Astrocyte of the hippocampus (primary cell): Measurements from ENCODE around the gene S100A2.

ENCODE experiments used
- DNase-seq: peaks from one replicate; pipeline ENCODE4 v3.0.0; 2011; ENCODE audit warnings: low read depth, low spot score

S100A2 gene

DNA sequence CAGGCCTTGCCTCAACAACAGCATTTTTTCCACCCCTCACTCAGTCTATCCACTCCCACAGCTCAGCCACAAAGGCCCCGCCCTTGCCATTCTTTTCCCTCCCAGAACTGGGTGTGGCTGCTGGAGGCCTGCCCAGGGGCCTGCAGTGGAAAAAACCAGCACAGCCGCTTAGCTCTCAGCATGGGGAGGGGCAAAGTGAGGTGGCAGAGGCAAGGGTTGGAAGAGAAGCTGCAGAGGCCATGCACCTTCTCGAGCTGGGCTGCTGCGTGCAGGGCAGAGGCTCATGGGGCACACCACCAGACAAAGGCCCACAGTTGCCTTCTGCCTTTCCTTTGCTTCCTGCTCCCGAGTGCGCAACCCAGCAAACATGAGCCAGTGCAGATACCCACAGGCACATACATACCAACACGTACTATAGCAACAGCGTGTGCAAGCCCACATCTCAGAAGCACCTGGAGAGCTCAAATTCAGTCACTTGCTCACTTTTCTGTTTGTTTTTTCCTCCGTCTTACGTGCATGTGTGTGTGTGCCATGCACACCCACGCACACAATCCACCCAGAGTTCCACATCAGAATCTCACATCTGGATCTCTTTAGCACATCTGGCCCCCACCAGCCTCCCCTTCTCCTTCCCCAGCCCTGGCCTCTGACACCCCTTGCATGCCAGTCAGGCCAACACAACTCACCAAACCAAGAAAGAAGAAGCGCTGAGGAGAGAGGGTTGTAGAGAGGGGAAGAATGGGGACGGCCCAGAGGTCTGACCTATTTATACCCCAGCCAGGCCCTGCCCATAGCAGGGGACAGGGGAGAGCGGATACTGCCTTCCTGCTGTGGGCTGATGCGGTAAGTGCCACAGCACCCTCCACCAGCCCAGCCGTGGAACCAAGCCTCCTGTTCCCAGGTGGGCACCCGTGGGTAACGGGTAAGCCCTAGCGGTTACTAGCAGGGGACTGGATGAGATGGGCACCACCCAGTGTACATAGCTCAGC lies 20.3 kb downstream of the S100A2 start, which contains the start of gene S100A4:
Gene S100A4 (minus strand): TSS at position 740 of the 989 bp plus-strand sequence. CDS start 1,012 bp downstream, outside the sequence.
- peak; percentile 97 for DNase-seq

DNA sequence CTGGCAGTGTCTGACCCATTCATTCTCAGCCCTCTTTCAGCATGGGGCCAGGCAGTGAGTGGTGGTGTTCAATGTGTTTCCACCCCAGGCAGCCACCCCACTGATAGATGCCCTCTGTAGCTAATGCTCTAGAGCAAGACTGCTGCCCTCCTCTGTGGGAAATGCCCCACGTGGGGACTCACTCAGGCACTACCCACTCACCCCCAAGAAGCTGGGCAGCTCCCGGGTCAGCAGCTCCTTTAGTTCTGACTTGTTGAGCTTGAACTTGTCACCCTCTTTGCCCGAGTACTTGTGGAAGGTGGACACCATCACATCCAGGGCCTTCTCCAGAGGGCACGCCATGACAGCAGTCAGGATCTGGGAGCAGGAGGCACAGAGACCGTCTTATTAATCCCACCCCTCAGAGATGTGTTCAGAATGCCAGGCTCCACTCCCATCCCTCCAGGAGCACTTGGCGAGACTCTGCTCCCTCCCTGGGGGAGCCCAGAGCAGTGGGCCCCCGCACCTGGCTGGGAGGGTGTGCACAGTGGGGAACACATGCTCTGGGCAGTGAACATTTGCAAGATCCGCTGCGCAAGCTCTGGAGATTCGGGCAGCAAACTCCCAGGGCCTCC lies 21.1 kb downstream of the S100A2 start:
- DNase-seq, result no peak

DNA sequence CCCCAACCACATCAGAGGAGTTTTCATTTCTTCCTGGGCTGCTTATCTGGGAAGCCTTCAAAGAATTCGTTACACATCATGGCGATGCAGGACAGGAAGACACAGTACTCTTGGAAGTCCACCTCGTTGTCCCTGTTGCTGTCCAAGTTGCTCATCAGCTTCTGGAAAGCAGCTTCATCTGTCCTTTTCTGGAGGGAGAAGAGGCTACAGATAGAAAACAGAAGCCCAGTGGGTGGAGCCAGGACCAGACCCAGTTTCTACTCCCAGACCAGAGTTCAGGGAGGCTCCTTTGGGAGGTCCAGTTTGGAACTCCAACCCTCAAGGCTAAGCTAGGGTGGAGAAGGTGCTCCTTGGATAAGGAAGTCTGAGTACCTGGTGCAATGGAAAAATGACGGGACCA lies 21.9 kb downstream of the S100A2 start:
- DNase-seq, result no peak

DNA sequence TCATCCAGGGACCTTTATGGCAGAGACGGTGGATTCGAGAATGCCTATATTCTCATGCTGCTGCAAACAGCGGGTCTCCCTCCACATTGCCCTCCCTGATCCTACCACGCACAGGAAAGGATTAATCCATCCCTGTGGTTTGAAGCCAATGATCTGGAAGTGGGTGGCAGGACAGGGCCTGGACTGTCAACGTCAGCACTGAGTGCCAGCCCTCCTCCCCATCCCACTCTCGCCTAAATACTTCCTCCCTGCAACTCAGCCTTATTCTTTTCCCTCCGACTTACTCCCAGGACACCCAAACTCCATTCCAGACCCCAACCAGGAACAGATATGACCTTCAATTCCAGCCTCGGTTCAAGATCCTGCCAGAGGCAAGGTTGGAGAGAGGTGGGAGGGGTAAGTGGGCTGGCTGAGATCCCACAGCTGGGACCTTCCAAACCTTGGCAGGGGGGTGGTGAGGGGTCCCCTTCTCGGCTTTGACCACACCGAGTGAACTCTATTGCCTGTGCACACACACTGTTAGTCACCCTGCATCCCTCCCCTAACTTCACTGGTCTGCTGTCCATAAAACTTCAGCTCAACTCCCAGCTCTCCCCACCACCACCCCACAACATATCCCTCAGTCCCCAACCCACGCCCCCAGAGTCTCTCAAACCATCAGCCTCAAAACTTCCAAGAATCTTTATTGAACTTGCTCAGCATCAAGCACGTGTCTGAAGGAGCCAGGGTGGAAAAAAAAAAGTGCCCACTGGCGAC lies 22.5 kb downstream of the S100A2 start:
- DNase-seq, result peak; percentile 48

DNA sequence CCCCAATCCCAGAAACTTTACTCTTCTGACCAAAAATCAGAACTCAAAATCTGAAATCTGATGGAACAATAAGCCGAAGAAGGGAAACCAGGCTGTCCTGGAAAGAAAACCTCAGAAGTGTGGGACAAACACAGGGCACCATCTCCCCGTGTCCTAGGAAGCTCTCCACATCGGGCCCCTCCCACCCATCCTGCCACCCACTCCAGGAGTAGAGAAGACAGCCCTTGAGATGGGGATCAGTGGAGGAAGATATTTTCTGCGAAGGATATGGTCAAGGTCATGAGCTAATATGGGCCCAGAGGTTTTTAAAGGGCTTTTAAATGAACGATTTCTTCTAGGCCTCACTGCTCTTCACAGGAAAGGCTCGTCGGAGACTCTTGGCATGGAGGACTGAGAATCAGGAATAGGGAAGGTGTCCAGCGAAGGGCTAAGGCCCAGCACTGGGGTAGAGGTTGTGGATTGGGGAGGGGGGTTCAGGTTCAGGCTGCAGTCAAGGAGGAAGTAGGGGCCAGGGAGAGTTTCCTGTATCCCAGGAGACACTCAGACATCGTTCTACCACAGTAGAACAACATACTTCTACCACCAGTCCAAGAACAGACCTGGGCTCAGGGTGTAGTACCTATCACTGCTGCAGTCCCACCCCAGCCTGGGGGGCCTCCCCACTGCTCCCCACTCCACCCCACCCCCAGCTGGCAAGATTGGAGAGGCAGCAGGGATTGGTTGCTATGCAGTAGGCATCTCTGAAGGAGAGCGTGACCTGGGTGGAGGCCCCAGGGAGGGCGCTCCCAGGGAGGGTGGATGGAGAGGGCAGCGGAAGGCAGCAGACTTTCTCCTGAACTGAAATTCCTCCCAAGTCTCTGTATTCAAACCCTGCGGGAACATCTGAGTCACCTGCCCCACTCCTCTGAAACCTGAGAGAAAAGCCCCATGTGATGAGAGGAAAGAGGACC lies 23.7 kb downstream of the S100A2 start:
- DNase-seq, result no peak

DNA sequence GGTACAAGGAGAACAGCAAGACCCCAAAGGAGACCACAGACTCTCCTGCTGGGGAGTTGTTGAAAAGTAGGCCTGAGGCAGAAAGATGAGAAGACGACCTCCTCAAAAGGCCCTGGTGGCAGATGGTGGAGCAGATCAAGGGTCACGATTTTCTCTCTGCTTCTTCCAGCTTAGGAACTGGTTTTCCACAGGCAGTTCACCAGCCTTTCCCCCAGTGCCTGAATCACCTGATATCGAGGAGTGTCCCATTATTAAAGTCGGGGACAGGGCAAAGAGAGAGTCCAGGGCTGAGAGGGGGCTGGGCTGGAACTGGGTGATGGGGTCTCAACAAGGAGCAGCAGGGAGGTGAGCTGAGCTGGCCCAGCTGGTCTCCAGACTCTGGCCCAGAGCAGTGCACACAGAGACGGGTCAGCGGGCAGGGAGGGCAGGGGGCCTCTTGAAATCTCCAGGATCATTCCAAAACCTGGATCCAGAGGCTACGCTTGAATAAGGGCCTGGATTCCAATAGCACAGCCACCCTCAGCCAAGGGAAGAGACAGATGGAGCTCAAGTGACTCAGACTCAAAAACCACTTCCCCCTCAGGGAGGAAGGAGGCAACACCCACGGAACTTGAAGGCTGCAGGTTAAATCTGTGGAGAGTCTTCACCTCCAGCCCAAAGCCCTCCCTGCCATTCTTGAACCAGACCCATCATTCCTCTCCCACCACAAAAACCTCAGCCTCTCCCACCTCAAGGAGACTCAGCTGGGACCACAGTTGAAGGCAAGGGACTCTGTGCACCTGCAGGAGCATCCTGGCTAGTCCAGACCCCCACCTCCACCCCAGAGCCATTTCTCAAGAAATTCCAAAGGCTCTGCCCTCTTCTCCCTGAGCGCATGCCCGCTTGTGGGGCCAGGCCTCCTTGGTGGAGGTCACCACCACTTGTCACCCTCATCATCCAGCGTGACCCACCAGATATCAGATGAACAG lies 25.0 kb downstream of the S100A2 start, which contains the start of gene S100A5:
Gene S100A5 (minus strand): TSS at position 541 of the 968 bp plus-strand sequence. CDS start 743 bp downstream, outside the sequence.
- no peak for DNase-seq

GRCh38 chr1:153539395-153540093 lies 26.1 kb downstream of the S100A2 start:
- no peak for DNase-seq

GRCh38 chr1:153538315-153538821 lies 27.3 kb downstream of the S100A2 start:
- no peak for DNase-seq

GRCh38 chr1:153537376-153537730 lies 28.3 kb downstream of the S100A2 start:
- no peak for DNase-seq

- DNase-seq, result no peak
Observed at GRCh38 chr1:153536671-153537375, 28.8 kb downstream of the S100A2 start.

GRCh38 chr1:153536012-153536670 lies 29.5 kb downstream of the S100A2 start:
- DNase-seq, result peak; percentile 90

- no peak for DNase-seq
Observed at GRCh38 chr1:153535242-153536011, 30.2 kb downstream of the S100A2 start, which contains the start of gene S100A6. S100A6 (minus strand) TSS chr1:153535991; CDS start chr1:153535339, 652 bp downstream.

- DNase-seq, result no peak
Observed at GRCh38 chr1:153534925-153535241, 30.8 kb downstream of the S100A2 start.

DNA sequence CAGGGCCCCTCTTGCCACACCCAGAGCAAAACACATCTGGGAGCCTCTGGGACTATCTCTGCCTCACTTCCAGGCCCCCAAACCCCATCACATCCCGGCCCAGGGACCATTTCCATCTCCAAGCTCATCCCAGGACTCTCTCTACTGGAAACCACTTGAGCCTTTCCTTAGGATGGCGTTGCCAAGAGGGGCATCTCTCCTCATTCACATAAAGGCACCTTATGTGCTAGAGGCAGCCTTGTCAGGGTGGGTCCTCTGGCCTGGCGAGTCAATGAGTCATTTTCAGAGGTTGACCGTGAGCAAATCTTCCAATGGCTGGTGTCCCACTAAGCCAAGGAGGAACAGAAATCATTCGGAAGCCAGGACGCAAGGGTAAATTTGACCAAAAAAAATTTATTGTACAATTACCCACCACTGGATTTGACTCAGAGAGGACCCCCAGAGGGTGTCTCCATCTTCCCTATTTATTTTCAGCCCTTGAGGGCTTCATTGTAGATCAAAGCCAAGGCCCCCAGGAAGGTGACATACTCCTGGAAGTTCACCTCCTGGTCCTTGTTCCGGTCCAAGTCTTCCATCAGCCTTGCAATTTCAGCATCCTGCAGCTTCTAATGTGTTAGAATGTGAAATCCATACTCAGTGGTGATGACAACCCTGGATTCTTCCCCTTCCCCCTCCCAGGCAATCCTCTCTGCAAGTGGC lies 31.3 kb downstream of the S100A2 start:
- no peak for DNase-seq

DNA sequence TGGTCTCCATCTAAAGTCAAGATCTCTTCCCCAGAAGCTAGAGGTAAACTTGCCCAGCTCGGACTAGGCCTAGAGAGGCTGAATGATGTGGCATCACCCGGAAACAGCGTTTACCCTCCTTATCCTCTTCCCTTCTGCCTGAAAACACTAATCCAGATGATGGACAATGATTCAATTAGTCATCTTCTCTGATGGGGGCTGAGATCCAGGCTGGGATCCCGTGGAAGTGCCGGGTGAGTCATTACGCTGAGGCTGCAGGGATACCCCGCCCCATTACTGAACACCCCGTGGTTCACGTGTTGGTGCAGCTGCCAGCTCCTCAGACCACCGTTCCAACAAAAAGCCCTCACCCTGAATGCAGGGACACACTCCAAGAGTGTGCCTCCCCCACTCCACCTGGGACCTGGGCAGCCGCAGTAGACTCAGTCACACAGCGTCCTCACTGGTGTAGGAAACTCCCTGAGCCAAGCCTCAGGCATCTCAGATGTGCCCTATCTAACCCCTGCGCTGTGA lies 31.9 kb downstream of the S100A2 start:
- DNase-seq, result peak; percentile 93
